Measurements from ENCODE around the gene EEF1A2. TPM values are rescaled to one million over a fixed set of nuclear protein-coding genes. Genes with fewer than 3 reads are reported as not detected.

The EEF1A2 gene
- total RNA-seq, 1 experiment from 2014 or later: 75.2 TPM

DNA sequence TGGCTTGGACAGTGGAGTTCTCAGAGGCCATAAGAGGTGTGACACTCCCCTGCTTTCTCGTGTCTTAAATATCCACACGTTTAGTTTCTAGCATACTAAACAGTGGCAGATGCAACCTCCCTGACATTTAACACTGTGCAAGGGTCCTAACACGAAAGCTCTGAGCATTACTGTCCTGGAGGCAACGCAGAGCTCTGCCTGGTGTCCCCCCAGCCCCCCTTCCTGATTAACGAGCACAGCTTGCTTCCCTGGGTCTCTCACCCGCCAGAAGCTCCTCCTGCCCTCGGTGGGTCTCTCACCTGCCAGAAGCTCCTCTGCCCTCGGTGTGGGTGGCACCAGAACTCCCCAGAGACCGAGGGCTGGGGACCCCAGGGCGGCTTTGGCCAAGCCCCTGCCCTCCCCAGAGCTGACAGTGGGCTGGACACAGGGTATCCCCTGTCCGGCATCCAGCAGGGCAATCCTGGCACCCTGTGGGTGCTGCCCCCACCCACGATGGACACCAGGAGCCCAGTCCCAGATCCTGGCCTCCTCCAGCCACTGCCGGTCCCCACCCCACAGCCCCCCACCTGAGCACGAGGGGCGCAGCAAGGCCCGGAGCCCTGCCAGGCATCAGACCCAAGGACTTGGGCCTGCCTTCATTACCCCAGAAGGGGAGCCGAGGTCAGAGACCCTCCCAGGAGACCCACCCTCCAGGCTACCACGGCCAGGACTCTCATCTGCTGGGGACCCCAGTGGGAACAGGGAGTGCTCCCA lies 14.1 kb downstream of the EEF1A2 start:
- POLR2A ChIA-PET (ENCODE audit: unreplicated experiment): no interaction called here
- intact Hi-C loops (cut with micrococcal nuclease; ENCODE audit: unreplicated experiment): no loop called here
- Histone ChIP-seq H2AFZ (no peak overlapping the region), H3K4me1 (replicated peaks; ENCODE audit: insufficient read depth) (0 out of 2 replicates have a peak, but pooled peaks cover 6% of the 10 kb centered on the region), H3K9me2 (ENCODE audit: insufficient read depth) (no peaks in the 10 kb centered on the region), H3K36me3 (ENCODE audit: low read depth) (no peaks in the 10 kb centered on the region), H4K20me1 (ENCODE audit: insufficient read depth) (no peaks in the 10 kb centered on the region), H3K9me3 (ENCODE audit: insufficient read depth, low read depth) (no peaks in the 10 kb centered on the region), H3K27ac (no peak overlapping the region), H3K4me3 (no peak overlapping the region), H3K4me2 (no peak overlapping the region), H3K27me3 (ENCODE audit: insufficient read depth, low read depth) (peaks cover 26% of the 10 kb centered on the region; the same call in 1 of the 2 replicates), H3K79me2 (ENCODE audit: low read depth) (no peaks in the 10 kb centered on the region), H3F3A (ENCODE audit: insufficient read depth, low read depth) (peaks cover 15% of the 10 kb centered on the region; the same call in 1 of the 2 replicates)
- TF ChIP-seq EZH2 (IDR thresholded peaks at IDR 0.05; ENCODE audit: low read depth): no peak
- TF ChIP-seq, protein P1, sequence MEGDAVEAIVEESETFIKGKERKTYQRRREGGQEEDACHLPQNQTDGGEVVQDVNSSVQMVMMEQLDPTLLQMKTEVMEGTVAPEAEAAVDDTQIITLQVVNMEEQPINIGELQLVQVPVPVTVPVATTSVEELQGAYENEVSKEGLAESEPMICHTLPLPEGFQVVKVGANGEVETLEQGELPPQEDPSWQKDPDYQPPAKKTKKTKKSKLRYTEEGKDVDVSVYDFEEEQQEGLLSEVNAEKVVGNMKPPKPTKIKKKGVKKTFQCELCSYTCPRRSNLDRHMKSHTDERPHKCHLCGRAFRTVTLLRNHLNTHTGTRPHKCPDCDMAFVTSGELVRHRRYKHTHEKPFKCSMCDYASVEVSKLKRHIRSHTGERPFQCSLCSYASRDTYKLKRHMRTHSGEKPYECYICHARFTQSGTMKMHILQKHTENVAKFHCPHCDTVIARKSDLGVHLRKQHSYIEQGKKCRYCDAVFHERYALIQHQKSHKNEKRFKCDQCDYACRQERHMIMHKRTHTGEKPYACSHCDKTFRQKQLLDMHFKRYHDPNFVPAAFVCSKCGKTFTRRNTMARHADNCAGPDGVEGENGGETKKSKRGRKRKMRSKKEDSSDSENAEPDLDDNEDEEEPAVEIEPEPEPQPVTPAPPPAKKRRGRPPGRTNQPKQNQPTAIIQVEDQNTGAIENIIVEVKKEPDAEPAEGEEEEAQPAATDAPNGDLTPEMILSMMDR (conservative IDR thresholded peaks at IDR 0.05): no peak
- CTCF ChIA-PET: no interaction called here
- DNase-seq: no peak
- BruUV-seq (replicated peaks): no TSS peak

DNA sequence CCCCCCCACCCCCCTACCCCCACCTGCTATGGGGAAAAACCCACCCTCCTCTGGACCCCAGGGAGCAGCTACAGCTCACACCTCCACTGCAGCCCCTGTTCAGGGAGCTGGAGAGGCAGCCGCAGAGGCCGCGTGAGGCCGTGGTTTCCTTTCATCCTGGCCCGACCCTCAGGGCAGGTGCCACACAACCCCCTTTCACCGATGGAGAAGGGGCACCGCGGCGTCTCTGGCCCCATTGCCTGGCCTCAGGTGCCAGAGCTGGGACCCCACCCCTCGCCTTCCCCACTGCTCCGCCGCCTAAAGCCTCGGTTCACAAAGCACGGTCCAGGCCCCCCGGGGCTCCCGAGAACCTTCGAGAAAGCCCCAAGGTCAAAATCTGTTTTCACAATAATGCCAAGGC lies 14.6 kb downstream of the EEF1A2 start:
- H3K79me2 ChIP-seq (ENCODE audit: low read depth): no peaks in the 10 kb centered on the region
- H3K27ac ChIP-seq: no peak overlapping the region
- no peak for TF ChIP-seq EZH2 (IDR thresholded peaks at IDR 0.05; ENCODE audit: low read depth)
- TF ChIP-seq, protein P1 (conservative IDR thresholded peaks at IDR 0.05): no peak
- H3K4me2 ChIP-seq: no peak overlapping the region
- intact Hi-C loops (cut with micrococcal nuclease; ENCODE audit: unreplicated experiment): no loop called here
- POLR2A ChIA-PET (ENCODE audit: unreplicated experiment): interaction anchor here (0.6 kb wide), 2 partner anchors 32 to 139 kb away, joined by 4 to 6 read pairs; no protein-coding TSS in a partner anchor
- no peaks in the 10 kb centered on the region for H3K9me2 ChIP-seq (ENCODE audit: insufficient read depth)
- no peak for DNase-seq
- no peaks in the 10 kb centered on the region for H4K20me1 ChIP-seq (ENCODE audit: insufficient read depth)
- no TSS peak for BruUV-seq (replicated peaks)
- H2AFZ ChIP-seq: no peak overlapping the region
- peaks cover 15% of the 10 kb centered on the region; the same call in 1 of the 2 replicates for H3F3A ChIP-seq (ENCODE audit: insufficient read depth, low read depth)
- peaks cover 27% of the 10 kb centered on the region; the same call in 1 of the 2 replicates for H3K27me3 ChIP-seq (ENCODE audit: insufficient read depth, low read depth)
- 0 out of 2 replicates have a peak, but pooled peaks cover 6% of the 10 kb centered on the region for H3K4me1 ChIP-seq (replicated peaks; ENCODE audit: insufficient read depth)
- H3K36me3 ChIP-seq (ENCODE audit: low read depth): no peaks in the 10 kb centered on the region
- no peaks in the 10 kb centered on the region for H3K9me3 ChIP-seq (ENCODE audit: insufficient read depth, low read depth)
- H3K4me3 ChIP-seq: no peak overlapping the region
- CTCF ChIA-PET: no interaction called here

DNA sequence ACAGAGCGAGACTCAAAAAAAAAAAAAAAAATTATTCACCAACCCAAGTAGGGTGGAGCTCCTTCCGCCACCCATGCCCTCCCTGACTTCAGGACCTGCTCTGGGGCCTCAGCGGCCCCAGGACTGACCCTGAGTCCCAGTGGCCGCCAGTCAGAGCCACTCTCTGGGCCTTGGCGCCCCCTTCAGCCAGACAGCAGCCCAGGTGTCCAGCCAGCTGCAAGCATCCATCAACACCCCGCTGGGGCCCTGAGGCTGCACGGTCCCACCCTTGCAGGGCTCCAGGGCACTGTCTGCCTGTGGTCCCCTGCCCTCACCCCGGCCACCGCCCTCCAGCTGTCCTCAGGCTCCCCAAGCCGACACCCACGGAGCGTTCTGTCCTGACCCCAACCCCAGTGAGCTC lies 15.0 kb downstream of the EEF1A2 start:
- no peak for TF ChIP-seq EZH2 (IDR thresholded peaks at IDR 0.05; ENCODE audit: low read depth)
- TF ChIP-seq, protein P1 (conservative IDR thresholded peaks at IDR 0.05): 0 out of 2 replicates have a peak, but pooled peaks have one; percentile 33
- no peak for DNase-seq
- CTCF ChIA-PET: no interaction called here
- Histone ChIP-seq H3K9me2 (ENCODE audit: insufficient read depth) (no peaks in the 10 kb centered on the region), H2AFZ (no peak overlapping the region), H3K4me1 (replicated peaks; ENCODE audit: insufficient read depth) (0 out of 2 replicates have a peak, but pooled peaks cover 6% of the 10 kb centered on the region), H3K4me2 (no peak overlapping the region), H3K27me3 (ENCODE audit: insufficient read depth, low read depth) (peaks cover 31% of the 10 kb centered on the region; the same call in 1 of the 2 replicates), H3K9me3 (ENCODE audit: insufficient read depth, low read depth) (no peaks in the 10 kb centered on the region), H3K79me2 (ENCODE audit: low read depth) (no peaks in the 10 kb centered on the region), H3K4me3 (no peak overlapping the region), H3K36me3 (ENCODE audit: low read depth) (no peaks in the 10 kb centered on the region), H3F3A (ENCODE audit: insufficient read depth, low read depth) (peaks cover 15% of the 10 kb centered on the region; the same call in 1 of the 2 replicates), H3K27ac (no peak overlapping the region), H4K20me1 (ENCODE audit: insufficient read depth) (no peaks in the 10 kb centered on the region)
- no TSS peak for BruUV-seq (replicated peaks)
- POLR2A ChIA-PET (ENCODE audit: unreplicated experiment): interaction anchor here (0.6 kb wide), 3 partner anchors 32 to 138 kb away, joined by 3 to 6 read pairs (median 4); no protein-coding TSS in a partner anchor
- intact Hi-C loops (cut with micrococcal nuclease; ENCODE audit: unreplicated experiment): no loop called here

Data from PC-9 (cell line).